NCI-H524 treated with DMSO at 0.1 percent for 48 hours (cell line): Measurements from ENCODE around the gene DNAL4.
"Not testable (repeated sequence)": the region's sequence is repeated elsewhere in the genome, so short reads cannot be mapped to it uniquely, and the experiment has no call there.

Experiments used
- DNase-seq: peaks from one replicate; lab custom pipeline; 2025; lab: John Stamatoyannopoulos, UW

DNAL4 gene

DNA sequence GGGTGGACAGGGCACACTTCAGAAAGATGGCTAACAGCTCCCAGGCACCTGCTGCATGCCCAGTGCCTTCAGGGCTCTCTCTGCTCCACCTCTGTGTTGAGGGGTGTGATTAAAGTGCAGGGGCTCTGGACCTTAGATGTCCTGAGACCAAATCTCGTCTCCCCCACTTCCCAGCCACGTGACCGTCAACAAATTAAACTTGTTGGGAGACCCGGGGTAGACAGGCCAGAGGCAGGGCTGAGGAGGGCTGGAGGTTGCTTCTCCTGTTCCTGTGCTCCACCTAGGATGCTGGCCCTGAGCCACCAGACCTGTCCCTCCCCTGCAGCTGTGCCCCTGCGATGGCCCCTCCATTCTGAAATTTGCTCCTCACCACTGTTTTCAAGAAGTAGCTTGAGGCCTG is 32.9 kb upstream of the DNAL4 start:
- no peak for DNase-seq

DNA sequence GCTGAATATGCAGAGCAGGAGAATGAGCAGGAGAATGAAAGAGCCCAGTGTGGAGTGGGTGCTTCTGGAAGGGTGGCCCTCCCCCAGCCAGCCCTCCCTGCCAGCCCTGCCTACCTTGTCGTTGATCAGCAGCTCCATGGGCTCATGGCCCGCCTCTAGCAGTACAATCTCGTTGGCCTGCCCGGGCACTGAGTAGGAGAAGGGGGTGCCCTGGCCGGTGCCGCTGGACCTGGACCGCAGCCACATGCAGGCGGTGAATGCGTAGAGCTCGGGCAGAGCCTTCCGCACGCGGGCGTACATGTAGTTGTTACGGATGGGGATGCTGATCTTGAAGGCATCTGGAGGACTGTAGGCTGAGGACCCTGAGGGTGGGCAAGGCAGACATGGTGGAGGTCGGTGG is 32.4 kb upstream of the DNAL4 start:
- DNase-seq: no peak

DNA sequence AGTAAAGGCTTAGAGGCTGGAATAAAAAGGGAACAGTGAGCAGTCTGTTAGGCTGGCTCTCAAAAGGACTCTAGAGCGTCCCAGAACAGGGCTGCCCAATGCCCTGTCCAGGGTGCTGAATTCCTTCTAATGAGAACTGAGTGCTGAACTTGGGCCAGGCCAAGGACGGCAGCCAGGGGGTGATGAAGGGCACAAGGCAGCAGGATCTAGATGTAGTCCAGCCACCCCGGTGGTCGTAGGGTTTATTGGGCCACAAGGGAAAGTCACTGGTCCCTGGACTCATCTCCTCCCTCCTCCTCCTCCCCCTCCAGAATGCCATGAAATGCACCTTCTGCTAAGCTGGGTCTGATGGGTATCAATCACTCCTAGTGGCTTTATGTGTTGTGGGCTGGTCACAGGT is 30.6 kb upstream of the DNAL4 start:
- no peak for DNase-seq

DNA sequence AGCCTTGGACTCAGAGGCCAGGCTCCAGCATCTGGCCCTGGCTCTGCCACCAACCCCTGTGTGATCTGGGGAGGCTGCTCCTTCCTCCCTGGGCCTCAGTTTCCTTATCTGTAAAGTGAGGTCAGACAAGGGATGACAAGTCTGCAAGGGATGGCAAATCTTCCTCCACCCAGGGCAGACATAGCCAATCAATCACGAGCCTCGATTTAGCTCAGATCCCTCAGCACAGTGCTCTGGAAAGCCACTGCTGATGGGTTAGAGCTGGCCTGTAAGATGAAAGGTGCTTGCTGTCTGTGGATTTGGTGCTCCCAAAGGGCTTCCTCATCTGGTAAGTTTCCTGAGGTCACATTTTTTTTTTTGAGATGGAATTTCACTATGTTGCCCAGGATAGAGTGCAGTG is 29.7 kb upstream of the DNAL4 start:
- no peak for DNase-seq

DNA sequence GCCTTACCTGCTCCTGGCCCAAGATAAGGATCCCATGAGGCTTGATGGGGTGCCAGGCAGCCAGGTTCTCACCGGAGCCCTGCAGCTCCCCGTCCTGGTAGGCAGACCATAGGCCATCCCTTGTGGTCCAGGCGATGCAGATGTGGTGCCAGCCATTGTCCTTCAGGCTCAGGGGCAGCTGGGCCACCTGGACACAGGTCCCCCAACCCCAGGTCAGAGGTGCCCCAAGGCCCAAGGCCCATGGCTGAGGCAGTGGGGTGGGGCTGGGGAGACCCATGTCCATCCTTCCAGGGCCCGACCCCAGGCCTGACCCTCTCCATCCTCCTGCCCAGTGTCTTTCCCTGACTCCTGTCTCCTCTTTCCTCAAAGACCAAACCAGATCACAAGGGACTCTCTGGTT is 29.1 kb upstream of the DNAL4 start:
- no peak for DNase-seq

DNA sequence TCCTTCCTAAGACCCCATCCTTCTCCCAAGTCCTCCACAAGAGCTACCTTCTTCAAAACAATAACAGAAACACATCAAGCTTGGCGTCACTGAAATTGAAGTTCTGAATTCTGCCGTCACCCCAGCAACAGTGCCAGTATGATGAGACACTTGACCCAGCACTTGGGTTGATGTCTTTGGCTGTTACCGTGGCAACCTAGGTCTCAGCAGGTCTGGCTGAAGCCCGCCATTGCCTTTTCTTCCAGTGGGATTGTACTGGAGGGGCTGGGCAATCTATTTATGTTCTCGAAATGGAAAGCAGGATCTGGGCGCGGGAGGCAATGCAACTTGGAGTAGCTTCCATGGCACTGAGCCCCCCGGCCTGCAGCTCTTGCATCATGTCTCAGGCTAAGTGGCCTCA is 26.1 kb upstream of the DNAL4 start:
- peak; percentile 13 for DNase-seq

DNA sequence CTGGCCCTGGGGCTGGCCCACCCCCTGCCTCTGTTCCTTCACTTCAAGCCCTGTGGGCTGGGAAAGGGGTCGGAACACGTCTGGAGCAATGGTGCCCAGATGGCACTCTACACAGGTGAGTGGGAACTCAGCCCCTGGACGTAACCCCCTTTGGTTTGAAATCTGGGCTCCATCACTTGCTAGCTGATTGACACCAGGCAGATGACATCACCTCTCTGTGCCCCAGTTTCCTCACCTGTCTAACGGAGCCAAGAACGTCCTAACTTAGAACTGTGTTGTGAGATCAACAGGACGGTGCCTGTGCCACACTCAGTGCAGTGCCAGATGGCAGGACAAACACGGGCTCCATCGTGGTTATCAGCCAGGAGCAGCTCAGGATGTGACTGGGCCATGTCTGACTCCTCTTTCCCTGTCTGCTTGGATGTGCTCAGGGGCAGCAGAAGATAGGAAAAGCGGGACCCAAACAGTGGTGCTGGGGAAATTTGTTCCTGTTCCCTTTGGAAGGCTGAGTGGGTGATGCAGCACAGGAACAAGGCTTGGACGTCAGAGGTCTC is 25.5 kb upstream of the DNAL4 start:
- DNase-seq: no peak

DNA sequence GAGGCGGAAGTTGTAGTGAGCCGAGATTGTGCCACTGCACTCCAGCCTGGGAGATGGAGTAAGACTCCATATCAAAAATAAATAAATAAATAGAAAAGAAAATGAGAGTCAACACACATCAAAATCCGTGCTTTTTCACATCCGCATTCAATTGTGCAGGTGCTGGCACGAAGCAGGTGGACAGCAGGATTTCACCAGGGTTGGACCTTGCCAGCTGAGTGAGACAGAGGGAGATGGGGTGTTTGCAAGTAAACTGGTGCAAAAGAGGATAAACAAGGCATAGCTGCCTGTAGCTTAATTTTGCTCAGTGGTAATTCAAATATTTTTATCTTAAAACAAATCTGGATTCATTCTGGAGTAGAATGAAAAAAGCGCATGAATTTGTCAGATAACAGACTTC is 23.3 kb upstream of the DNAL4 start:
- DNase-seq: no peak

DNA sequence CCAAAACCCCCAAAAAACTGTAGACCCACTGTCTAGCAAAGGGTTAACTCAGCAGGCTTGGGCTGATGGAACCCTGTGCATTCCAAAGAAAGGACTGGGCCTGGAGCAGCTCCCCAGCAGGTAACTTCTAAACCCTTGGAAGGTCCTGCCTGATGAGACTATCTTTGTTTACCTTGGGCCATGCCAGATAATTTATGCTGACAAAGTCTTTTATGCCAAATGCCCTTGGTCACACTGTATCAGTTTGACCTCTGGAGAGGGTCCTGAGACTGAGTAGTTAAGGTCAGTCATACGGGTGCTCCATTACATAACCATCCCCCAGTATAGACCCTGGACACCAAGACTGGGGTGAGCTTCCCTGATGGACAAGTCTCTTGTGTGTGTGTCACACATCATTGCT is 21.9 kb upstream of the DNAL4 start:
- no peak for DNase-seq

DNA sequence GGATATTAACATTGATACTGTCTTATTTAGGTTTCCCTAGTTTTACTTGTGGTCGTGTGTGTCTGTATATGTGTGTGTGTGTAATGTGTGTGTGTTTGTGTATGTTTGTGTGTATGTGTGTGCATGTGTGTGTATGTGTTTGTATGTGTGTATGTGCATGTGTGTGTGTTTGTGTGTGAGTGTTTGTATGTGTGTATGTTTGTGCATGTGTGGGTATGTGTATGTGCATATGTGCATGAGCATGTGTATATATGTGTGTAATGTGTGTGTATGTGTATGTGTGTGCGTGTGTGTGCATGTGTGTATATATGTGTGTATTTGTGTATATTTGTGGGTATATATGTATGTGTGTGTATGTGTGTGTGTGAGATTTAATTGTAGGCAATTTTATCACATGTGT is 17.3 kb upstream of the DNAL4 start:
- no peak for DNase-seq

DNA sequence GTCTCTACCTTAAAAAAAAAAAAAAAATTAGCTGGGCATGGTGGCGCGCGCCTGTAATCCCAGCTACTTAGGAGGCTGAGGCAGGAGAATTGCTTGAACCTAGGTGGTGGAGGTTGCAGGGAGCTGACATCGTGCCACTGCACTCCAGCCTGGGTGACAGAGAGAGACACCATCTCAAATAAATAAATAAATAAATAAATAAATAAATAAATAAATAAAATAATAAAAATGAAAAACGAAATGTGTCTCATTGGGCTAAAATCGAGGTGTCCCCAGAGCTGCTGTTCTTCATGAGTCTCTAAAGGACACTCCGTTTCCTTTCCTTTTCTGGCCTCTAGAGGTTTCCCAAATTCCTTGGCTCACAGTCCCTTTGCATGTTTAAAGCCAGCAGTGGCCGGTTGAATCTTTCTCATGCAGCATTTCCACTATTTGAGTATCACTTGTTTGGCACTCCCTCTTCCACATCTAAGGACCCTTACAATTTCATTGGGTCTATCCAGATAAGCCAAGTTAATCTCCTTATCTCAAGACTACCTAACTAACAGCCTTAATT is 11.2 kb upstream of the DNAL4 start:
- DNase-seq: not testable (repeated sequence)

DNA sequence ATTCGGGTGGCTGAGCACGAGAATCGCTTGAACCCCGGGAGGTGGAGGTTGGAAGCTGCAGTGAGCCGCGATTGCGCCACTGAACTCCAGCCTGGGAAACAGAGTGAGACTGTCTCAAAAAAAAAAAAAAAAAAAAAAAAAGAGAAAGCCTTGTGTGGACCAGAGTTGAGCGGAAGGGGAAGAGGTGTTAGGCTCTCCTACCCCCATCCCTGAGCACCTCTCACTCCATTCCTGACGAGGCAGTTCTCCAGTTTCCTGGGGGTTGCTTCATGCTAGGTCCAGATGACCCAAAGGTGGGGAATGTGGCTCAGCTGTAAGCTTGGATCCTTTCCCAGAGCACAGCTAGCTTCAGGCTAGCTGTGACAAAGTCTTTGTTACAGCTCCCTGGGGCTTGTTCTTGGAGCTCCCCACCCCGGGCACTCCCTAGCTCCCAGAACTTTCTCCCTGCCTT is 8.8 kb upstream of the DNAL4 start:
- no peak for DNase-seq

DNA sequence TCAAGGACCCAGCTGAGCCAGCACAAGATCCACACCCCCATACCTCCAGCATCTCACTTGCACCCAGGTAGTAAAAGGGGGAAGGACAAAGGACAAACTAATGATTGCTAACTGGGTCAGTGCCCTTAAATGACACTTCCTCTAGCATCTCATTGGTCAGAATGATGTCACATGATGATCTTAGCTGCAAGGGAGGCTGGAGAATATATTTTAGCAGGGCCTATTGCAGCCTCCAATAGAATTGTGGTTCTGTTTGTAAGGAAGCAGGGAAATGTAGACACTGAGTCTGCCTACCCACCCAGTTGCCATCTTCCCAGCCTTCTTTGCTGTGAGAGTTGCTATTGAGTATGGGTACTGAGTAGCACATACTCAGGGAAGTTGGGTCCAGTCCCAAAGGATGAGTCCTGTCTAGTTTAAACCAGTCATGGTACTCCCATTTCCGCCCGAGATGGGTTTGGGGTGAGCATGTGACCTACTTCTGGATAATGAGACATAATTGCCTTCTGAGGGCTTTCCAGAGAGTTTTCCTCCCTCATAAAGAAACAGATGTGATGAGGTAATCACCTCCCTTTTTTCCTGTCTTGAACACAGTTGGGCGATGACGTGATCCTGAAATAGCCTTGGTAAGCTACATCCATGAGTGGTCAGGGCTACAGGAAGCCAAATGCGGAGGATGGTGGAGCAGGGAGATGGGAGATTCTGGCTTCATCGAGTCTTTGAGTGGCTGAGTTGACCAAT is 5.5 kb upstream of the DNAL4 start:
- no peak for DNase-seq

DNA sequence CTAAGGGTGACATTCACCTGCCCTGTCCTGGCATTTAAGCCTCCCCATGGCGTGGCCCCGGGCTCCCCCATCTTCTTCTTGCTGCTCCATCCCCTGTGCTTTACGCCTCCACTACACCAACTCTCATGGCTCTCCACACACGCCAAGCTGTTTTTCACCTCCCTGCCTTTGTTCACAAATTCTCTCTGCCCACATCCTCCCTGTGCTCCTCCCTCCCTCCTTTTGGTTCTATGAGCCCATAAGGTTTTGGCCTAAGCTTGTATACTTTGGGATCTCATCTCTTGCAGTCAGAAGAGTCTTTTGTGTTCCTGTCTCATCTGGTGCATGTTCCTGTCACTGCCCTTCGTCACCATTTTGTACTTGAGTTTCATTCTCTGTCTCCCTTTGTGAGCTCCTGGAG is 4.6 kb upstream of the DNAL4 start:
- DNase-seq: no peak

DNA sequence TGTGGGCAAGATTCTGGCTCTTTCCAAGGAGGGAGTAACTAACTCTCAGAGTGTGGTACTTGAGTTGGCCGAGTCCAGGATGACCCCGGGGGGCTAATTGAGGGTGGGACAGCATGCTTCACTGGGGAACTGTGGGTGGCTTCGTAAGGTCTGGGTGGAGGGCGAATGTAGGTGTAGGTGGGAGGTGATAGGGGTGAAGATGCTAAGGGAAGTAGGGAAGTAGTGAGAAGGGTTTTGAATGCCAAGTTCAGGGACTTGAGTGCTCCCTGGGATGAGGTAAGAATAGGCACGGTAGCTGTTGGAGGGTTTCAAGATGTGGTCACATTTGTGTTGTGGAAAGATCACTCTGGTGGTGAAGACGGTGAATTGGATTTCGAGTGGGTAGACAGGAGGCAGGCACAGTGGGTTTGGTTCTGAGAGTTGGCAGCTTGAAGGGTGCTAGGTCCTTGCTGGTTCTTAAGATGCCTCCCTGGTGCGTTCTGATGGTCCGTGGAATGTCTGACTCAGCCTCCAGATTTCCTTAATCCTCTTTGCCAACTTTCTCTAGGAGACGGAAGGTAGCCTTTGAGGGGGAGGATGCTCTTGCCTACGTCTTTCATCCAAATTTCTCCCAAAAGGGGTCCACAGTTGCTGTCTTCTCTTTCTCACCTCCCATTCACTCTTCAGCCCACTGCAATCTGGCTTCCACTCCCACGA is 2.5 kb upstream of the DNAL4 start:
- DNase-seq: no peak

DNA sequence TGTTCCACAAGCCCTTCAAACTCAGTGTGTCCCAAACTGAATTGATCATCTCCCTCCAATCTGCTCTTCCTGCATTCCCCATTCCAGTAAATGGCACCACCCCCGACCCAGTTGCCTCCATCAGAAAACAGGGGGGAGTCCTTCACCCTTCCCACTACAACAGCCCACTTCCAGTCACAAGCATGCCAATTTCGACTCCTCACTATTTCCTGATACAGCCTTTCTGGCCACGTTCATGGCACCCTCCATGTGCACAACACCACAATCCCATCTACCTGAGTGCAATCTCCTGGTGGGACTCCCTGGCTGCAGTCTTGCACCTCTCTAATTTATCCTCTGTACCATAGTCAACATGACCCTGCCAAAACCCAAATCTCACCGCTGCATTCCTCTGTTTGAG is 1.6 kb upstream of the DNAL4 start:
- no peak for DNase-seq

DNA sequence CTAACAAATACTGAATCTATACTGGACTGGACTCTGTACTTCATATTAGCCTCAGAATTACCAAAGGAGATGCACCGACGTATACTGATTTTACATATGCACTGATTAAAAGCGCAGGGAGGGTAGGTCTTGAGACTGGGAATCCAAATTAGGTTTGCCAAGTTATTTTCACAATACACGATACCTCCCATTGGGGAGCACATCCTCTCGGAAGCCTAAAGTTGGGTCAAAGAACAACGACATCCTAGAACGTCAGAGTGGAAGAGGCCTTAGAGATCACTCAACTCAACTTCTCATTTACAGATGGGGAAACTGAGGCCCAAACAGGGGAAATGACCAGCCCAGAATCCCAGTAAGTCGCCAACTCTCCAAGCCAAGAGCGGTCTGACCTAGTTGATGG is 626 bp downstream of the DNAL4 start:
- no peak for DNase-seq

DNA sequence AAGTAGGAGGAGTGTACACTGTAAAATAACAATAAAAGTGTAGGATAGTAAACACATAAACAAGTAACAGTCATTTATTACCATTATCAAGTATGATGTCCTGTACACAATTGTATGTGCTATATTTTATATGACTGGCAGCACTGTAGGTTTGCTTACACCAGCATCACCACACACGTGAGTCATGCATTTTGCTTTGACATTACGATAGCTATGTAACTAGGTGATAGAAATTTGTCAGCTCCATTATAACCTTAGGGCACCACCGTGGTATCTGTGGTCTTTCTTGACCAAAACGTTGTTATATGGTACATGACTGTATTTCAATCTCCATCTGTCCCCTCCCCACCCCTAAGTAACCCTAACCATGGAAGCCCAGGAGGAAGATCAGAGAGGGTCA is 1.1 kb downstream of the DNAL4 start:
- no peak for DNase-seq

DNA sequence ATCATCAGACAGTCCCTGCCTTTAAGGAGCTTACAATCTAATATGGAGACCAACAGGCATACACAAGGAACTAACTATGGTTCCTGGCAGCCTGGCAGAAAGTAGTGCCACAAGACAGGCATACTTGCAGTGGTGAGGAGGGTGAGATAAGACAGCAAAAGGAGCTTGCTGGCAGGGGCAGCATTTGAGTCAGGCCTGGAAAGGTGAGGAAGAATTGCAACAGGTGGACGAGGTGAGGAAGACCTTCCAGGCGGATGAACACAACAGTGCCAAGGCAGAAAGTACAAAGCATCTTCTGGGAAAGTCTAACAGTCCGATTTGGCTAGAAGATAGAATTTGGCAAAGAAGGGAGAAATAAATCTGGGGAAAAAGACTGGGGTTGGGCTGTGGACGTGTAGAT is 4.3 kb downstream of the DNAL4 start:
- no peak for DNase-seq

DNA sequence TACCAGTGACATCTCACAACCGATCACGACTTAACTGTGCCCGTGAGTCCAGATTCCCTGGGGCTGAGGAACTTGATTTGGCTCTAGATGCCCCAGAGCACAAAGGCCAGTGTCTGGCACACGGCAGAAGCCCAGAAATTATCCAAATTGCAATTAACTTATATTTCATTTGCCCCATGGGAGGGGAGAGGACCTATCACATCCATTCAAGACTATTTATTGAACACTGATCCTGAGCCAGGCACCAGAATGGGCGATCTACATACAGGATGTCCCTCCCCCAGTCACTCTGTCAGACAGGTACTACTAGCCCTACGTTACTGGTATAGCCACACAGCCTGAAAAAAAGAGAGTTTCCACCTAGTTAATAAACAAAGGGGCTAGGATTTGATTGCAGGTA is 5.1 kb downstream of the DNAL4 start:
- DNase-seq: no peak

DNA sequence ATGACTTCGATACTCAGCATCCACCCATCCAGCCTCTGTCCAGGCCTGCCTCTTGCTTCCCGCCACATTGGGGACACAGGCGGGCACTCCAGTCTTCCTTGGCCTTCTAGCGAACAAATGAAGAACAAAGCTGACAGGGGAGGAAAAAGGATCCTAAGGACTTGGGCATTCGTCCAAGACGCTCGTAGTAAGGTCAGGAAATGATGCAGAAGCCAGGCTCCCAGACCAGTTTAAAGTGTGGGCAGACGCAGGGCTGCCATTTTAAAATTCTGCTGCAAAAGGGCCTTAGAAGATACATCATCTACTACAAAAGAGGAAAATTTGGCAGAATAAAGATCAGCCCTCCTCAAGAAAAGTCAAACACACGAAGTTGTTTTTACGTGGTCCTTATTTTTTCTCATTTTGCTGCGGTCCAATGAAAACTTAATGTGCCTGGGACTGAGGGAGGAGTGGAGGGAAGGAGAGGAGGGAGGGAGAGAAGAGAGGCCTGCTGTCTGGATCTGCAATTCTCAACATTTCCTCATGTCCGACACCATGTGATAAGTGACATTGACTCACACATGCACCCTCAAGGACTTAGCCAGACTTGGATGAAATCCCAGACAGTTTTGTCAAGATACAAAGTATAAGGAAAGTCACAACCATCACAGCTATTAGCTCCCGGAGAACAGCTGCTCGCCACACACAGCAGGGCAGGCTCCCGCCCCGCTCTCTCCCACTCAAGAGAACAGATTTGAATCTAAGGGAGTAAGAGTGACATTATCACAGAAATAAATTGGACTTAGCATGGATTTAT is 5.7 kb downstream of the DNAL4 start:
- peak; percentile 64 for DNase-seq

DNA sequence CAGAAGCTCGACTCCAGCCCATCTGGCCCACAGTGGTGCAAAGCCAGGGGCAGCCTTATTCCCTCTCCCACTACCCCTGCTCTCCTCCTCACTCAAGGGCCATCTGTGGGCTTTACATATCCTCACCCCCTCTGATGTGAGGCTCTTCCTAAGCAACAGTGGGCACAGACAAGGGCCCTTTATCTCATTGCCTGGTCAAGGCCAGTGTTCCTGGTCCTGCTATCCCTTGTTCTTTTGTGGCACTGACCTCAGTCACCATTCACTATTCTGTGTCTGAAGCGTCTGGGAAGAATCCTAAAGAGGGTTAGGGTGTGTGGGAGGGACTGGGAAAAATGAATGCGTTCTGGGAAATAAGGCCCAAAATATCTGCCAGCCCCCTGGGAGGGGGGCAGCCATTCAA is 7.3 kb downstream of the DNAL4 start:
- DNase-seq: peak; percentile 51
